HG02885 (cell line): ENCODE measurements around the gene ARSA.
"Not testable (repeated sequence)": the region's sequence is repeated elsewhere in the genome, so short reads cannot be mapped to it uniquely, and the experiment has no call there.

Source experiments
- ATAC-seq: cut with Tn5 transposase; IDR thresholded peaks from one replicate; pipeline ENCODE4 v1.9.1; 2021; ENCODE audit warnings: mild to moderate bottlenecking; ENCODE audit not compliant: unreplicated experiment, poor library complexity

ARSA gene

DNA sequence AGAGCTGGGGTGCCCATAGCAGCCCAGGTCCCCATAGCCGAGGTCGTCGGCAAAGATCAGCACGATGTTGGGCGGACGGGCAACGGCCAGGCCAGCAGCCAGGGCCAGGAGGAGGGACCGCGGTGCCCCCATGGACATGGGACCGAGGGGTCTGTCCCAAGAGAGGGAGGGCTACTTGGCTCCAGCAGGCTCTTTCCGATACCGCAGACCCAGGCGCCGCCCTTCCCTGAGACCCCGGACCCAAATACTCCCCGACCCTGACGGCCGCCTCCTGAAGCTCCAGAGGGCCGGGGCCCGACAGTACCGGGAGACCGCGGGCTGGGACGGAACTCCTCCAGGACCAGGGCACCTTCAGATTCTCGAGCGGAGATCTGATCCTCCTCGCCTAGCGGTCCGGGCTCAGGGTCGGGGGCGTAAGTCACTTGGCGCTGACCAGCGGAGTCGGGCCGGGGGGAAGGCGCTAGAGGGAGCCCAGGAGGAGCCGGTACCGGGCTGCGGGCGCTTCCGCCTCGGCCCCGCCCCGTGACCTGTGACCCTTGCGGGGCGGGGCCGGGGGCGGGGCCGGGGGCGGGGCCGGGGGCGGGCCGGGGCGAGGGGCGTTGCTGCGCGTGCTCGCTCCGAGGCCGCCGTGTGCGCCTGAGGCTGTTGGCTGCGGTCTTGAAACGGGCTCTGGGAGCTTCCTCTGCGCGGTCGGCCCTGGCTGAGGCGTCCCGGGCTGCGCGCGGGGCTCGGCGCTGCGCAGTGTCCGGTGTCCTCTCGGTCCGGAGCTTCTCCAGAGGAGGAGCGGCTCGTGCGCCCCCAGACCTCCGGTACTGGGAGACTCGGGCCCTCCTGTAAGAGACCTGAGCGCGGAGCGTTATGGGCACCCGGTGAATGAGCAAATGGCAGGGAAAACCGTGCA lies at the start of gene ARSA:
Gene ARSA (minus strand): TSS at position 511 of the 901 bp plus-strand sequence. CDS start 373 bp downstream, at position 138.
- peak; percentile 87 for ATAC-seq

DNA sequence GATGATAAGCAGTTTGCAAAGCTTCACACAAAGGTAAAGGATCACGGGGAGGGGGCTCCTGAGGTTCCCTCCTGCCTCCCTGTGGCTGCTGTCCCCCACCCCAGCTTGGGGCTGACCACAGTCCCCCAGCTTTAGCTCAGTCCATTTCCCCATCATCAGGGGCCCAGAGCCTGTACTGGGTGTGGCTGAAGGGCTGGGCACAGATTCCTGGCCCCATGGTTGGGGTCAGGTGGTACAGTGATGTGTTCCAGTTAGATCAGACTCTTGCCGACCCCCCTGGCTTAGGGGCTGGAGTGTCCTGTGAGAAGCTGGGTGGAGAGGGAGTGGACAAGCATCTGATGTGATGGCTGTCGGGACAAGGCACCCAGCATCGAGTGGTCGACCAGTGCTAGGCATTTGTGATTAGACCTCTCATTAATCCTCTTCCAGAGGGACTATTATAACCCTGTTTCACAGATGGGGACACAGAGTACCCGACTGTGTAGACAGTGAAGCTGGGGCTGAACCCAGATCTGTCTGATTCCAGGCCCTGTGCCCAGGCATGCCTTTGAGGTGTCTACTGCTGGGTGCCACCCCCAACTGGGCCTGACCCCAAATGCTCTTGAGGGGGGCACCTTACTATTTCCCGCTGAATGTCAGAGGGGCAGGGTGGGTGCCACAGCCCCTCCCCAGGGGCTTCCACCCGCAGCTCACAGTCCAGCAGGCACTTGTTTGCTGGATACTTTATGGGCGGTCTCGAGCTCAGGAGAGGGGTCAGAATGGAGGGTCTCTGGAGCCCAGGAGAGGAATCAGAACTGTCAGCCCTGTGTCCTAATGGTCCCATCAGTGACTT lies 48.9 kb upstream of the ARSA start:
- no peak for ATAC-seq

DNA sequence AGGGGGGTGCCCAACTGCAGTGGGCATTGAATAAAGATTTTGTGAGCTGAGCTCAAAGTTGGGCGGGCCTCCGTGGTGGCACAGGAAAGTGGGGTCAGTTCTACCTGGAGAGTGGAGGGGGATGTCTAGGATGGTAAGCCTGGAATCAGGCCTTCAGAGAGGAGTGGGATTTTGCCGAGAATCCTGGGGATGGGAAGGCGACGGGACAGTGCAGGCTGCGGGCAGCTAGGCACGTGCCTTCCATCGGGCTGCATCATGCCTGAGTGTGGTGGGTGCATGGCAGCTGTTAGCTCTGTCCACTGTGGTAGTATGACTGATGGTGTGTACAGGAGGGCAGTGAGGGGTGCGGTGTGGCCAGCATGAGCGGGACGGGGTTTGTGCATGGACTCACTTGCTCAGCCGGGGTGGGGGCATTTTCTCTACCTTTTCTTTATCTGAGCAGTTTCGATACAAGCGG lies 48.3 kb upstream of the ARSA start:
- no peak for ATAC-seq

DNA sequence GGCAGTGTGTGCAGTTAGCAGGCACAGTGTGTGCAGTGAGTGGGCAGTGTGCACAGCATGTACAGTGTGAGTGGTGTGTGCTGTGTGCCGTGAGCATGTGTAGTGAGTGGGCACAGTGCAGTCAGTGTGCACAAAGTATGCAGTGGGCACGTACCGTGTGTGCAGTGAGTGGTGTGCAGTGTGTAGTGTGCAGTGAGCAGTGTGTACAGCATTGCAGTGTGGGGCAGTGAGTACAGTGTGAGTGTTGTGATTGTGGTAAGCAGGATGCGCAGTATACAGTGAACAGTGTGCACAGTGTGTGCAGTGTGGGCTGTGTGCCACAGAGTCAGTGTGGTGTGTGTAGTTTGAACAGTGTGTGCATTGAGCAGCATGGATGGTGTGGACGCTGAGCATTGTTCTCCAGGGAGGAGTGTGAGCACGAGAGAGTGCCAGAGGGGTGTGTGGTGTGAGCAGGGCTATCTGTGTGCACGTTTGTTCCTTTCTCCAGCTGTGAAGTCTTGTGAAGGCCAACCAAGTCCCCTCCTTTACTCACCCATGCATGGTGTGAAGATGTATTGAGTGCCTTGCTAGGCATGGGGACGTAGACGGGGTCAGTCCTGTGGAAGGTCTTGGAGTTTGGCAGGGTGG lies 47.7 kb upstream of the ARSA start:
- ATAC-seq: no peak

DNA sequence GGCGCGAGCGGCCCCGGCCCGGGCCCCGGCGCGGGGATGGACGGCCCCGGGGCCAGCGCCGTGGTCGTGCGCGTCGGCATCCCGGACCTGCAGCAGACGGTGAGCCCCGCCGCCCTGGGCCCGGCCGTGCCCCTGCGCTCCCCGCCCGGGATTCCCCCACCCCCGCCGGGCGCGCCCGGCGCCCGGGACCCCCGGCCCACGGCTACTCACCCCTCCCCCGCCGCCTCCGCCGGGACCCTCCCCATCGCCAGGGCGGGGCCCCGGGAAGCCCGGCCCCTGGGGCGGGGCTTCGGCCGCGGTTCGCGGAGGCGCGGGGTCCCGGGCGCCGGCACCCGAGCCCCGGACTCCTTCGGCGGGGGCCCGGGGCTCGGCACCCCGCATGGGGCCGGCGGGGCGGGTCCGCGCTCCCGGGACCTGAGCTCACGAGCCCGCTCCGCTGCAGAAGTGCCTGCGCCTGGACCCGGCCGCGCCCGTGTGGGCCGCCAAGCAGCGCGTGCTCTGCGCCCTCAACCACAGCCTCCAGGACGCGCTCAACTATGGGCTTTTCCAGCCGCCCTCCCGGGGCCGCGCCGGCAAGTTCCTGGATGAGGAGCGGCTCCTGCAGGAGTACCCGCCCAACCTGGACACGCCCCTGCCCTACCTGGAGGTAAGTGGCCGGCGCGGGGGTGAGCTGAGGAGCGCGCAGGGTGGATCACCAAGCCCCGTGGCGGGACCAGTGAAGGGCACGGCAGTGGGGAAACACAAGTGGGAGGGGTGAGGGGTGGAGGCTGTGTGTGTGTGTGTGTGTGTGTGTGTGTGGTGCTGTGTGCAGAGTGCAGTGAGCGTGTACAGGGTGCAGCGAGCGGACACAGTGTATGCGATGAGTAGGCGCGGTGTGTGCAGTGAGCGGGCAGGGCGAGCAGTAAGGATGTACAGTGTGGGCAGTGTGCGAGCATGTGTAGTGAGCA lies 46.9 kb upstream of the ARSA start:
- no peak for ATAC-seq

DNA sequence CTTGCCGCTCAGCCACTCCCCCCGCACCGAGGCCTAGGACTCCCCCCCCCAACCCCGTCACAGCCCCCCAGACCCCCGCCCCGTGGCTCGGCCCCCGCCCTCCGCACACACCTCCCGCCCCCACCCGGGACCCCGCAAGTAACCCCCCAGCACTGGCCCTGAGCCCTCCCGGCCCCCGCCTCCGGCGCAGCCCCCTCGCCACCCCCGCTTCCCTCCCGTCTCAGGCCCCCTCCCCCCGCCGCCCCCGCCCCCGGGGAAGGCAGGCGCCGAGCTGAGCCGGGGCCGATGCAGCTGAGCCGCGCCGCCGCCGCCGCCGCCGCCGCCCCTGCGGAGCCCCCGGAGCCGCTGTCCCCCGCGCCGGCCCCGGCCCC lies 46.2 kb upstream of the ARSA start:
- ATAC-seq: no peak

DNA sequence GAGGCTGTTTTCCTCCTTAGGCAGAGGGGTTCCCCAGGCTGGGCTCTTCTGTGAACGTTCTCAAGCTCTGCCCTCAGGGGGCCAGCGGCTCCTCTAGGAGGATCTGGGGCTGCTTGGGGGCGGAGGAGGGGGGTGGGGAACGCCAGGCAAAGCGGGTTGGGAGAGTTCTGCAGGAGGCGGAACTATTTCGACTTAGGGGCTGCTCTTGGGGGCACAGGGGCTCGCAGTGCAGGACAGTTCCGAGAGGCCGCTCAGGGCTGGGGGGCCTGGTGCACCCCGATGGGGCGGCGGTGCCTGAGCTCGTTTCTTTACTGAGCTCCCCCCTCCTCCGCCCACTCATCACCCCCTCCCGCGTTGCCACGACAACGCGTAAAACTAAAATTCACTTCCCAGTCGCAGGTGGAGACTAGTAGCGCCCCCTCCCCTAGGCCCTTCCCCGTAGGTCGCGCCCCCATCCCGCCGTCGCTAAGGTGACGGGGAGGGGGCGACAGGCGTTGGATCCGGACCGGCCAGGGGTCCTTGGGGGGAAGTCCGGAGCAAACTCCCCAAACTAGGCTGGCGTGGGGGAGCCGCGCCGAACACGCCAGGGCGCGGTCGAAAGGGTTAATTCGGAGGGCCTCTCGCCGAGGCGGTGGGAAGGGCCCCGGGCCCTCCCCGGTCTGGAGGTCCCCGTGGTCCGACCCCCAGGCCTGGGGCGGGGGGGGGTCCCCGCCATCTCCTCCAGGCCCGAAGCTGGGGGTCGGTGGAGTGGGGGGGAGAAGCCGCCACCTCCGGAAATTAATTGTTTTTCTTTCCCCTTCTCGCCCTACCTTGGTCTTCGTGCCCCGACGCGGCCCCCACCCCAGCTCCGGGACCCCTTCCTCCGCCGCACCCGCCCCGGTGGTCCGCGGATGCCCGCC lies 45.5 kb upstream of the ARSA start:
- no peak for ATAC-seq

DNA sequence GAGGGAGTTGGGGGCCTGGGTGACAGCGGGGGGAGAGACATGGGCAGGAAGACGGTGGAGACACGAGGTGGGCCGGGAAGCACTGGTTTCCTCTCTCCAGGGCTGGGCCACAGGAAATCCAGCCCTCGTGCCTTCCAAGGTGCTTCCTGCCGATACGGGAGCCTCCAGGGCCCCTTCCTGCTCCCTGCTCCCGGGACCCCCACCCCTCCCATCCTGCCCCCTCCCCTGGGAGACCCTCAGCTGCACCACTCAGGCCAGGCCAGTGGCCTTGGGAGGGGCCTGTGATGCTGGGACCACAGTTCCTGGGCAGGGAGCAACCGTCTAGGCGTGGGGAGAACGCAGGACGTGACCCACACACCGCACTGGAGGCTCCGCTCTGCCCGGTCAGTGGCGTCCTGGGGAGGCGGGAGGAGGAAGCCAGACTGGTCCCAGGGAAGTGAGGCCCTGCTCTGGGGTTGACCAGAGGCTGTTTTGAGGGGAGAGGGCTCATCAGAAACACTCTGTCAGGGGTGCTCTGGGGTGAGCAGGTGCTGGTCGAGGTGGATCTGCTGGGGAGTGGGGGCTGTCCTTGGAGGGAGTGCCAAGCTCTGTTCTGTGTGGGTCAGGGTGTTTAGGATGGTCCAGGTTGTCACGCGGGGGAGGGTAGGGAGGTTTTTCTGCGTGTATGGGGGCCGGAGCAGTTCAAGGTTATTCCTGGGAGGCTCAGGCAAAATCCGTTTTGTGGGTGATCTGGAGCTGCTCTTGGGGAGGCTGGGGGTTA lies 44.7 kb upstream of the ARSA start, which contains the start of gene SHANK3:
Gene SHANK3 (plus strand): TSS at position 353 of the 760 bp plus-strand sequence.
- ATAC-seq: no peak

DNA sequence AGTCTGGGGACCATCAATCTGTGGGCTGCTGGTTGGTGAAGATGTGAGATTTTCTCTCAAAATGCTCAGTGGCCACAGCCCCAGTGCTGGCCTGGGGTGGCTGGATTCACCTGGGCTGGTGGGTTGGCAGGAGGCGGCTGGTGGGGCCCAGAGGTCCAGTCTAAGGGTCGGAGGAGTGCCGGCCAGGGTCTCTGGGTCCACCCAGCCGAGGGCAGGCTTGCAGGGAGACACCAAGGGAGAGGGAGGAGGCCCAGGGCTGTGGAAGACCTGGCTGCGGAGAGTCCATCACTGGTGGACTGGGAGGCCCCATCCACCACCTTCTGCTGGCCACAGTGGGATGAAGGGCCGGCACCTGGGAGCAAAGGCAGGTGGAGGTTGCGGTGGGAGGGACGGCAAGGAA lies 44.1 kb upstream of the ARSA start:
- no peak for ATAC-seq

DNA sequence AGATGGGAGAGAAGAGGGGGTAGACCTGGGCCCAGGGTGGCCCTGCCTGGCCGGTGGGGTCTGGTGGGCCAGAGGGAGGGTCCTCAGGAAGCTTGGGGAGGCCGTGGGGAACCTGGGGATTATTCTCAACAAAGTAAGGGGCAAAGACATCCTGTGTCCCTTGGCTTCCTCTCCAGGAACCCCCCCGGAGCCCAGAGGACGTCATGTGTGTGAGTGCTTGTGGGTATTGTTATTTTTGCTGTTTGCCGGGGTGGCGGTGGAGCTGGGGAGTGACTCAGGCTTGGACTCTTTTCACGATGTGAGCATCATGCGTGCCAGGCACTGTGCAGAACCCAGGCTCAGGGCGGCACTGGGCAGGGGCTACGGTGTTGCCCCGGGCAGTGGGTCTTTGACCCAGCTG lies 43.7 kb upstream of the ARSA start:
- ATAC-seq: no peak

DNA sequence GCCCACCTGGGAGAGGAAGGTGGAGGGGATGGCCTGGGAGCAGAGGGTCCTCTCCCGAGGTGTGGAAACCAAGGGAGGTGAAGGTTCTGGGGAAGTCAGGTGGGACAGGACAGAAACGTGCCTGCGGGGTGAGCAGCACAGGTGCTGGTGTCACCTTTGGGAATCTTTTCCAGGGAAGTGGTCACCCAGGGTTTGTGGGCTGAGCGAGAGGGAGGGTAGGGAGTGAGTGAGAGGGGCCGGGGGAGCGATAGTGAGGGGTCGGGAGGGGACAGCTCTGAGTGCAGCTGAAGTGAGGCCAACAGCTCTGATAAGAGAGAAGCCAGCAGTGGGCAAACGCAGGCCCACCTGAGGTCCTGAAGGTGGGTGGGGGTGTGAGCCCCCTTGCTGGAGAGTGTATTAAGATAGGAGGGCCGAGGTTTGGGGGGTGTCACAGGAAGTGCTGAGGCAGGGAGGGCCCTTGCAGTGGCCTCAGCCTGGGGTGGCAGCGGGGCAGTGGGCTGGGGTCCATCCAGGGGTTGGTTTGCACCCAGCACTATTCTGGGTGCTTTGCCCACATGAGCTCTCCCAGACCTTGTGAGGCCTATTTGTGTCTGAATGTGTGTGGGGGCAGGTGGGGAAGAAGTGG lies 43.1 kb upstream of the ARSA start:
- no peak for ATAC-seq

DNA sequence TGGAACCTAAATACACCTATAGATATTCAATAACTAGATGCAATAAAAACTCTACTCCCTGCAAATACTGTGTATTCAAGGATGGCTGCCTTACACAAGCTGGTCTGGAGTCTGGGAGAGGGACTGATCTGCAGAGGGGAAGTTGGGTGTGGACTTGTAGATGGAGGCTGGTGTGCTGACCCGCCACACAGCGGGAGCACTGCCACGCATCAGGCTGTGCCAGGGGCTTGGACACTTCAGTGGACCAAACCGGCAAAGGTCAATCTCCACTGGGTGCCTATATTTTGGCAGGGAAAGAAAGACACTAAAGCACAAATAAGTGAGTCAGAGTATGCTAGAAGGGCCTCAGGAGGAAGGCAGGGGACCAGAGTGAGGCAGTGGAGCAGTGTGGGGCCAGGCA lies 42.6 kb upstream of the ARSA start:
- no peak for ATAC-seq

DNA sequence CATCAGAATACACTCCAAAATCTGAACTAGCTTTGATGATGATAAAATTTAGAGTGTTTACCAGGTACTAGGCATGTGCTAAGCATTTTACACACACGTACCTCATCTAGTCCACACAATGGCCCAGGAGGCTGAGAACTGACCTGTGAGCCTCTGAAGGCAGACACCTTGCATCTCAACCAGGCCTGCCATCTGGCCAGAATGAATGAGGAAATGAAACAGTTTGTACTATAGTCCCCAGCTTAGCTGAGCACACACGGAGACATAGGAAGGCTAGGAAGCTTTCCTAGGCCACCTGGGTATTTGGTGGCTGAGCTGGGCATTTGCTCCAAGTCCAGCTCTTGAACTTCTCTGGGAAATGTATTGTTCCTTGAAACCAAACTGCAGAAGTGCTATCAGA lies 37.8 kb upstream of the ARSA start:
- no peak for ATAC-seq

DNA sequence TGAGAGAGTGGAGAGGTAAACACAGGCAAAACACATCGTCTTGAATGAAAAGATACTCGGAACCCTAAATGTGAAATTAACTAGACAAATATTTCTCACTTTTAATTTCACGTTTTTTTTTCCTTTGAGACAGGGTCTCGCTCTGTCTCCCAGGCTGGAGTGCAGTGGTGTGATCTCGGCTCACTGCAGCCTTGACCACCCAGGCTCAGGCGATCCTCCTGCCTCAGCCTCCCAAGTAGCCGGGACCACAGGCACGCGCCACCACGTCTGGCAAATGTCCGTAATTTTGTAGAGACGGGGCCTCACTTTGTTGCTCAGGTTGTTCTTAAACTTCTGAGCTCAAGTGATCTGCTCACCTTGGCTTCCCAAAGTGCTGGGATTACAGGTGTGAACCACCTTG lies 37.3 kb upstream of the ARSA start:
- no peak for ATAC-seq

DNA sequence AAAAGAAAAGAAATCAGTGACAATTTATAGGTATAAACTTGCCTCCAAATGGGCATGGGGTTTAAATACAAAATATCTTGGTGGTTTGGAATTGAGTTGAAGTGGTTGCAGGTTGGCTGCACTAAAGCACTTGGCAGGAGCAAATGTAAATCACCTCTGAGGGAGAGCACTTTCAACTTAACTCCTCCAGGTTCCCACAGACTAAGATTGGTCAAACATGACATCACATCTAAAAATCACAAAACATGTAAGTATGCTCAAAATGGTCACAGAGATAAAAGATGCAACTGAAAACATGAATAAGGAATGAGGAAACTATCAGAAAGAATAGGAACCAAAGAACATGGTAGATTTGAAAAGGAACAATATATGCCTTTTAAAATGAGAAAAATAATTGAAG lies 32.4 kb upstream of the ARSA start:
- no peak for ATAC-seq

DNA sequence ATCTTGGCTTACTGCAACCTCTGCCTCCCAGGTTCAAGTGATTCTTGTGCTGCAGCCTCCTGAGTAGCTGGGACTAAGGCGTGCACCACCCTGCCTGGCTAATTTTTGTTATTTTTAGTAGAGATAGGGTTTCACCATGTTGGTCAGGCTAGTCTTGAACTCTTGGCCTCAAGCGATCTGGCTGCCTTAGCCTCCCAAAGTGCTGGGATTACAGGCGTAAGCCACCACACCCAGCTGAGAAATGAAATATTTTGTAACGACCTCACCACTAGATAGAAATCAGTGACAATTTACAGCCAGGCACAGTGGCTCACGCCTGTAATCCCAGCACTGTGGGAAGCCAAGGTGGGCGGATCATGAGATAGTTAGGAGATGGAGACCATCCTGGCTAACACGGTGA lies 31.8 kb upstream of the ARSA start:
- not testable (repeated sequence) for ATAC-seq

DNA sequence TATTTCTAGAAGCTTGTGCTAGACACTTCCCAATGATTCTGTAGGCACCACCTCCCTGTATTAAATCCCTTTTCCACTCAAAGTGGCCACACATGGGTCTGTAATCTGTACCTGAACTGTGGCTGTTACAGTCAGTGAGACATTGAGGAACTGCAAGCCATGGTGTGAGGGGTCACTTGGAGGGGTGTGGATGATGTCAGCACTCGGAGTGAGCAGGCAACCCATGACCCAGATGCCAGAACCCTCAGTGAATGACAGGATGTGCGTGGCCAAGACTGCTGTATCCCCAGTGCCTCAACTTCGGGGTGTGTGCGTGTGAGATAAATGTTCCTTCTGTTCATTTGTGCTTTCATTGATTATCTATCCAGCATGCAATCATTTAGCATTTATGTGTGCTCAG lies 30.0 kb upstream of the ARSA start:
- no peak for ATAC-seq
